Uterus (tissue), 4 donors: ENCODE data around the gene ACOX2. TPM values are rescaled to one million over a fixed set of nuclear protein-coding genes. Genes with fewer than 3 reads are reported as not detected.
"Not testable (repeated sequence)": the region's sequence is repeated elsewhere in the genome, so short reads cannot be mapped to it uniquely, and the experiment has no call there.

Source experiments
- DNase-seq, 2 donors: peaks; one replicate each; pipeline ENCODE4 v3.0.0-alpha.2; 2019 to 2020
- H3K27ac ChIP-seq, 2 donors: fragments of 200-600 bp; sonication (generic); 1 replicate in 1 of 2; 2 replicates in 1 of 2; pipeline ENCODE4 v1.5.1; 2016 to 2018
- H3K27me3 ChIP-seq, 2 donors: fragments of 200-600 bp; sonication (generic); one replicate each; pipeline ENCODE4 v1.5.1; 2018 to 2019; ENCODE audit warnings: control low read depth in 1 of 2
- H3K36me3 ChIP-seq, 2 donors: fragments of 200-600 bp; sonication (generic); one replicate each; pipeline ENCODE4 v1.5.1; 2019; ENCODE audit warnings: control low read depth in 1 of 2
- H3K4me1 ChIP-seq, 2 donors: fragments of 200-600 bp; sonication (generic); one replicate each; pipeline ENCODE4 v1.5.1; 2018 to 2019; ENCODE audit warnings: control low read depth in 1 of 2
- H3K4me3 ChIP-seq, 2 donors: fragments of 200-600 bp; sonication (generic); 1 replicate in 1 of 2; 2 replicates in 1 of 2; pipeline ENCODE4 v1.5.1; 2018 to 2019; ENCODE audit warnings: mild to moderate bottlenecking in 1 of 2
- H3K9me3 ChIP-seq, 2 donors: fragments of 200-600 bp; sonication (generic); one replicate each; pipeline ENCODE4 v1.5.1; 2019; ENCODE audit warnings: control low read depth in 1 of 2
- CTCF ChIP-seq, 4 experiments: fragments of 200-600 bp in 2 of 4; fragments of 450-650 bp in 2 of 4; sonication (generic) in 2 of 4; IDR thresholded peaks; one replicate each; pipeline ENCODE4 v1.5.1; 2016 to 2019; ENCODE audit warnings: antibody characterized with exemption in 4 of 4, mild to moderate bottlenecking in 2 of 4, moderate library complexity in 1 of 4
- POLR2A ChIP-seq, 2 donors: fragments of 450-650 bp; IDR thresholded peaks; one replicate each; pipeline ENCODE4 v1.6.1; 2016; ENCODE audit warnings: antibody characterized with exemption in 2 of 2, mild to moderate bottlenecking in 1 of 2, moderate library complexity in 1 of 2
- intact Hi-C: fragments of 100-400 bp; cut with DNase I; formaldehyde crosslinking; loops from one replicate; pipeline ENCODE4 v1.15.1; 2023; ENCODE audit warnings: low total_unique reads
- total RNA-seq, 4 donors: library from RNA; depleted of rRNA in 3 of 4; stranded (reverse); fragments of >200 nt in 3 of 4; gene quantifications; one replicate each; pipeline versions ENCODE4 v1.1.0 to v1.2.4, GENCODE V29; 2014 to 2023
- donor health status: DM: yes; HTN: yes; CAD: no.

ACOX2 gene
- total RNA-seq, 4 donors from 2014 or later: 10.3 to 33.7 (median 23.6) TPM

- no peaks in the 10 kb centered on the region for H3K9me3 ChIP-seq
- DNase-seq: no peak
- intact Hi-C loops: no loop called here
- peaks cover 0 to 10% of the 10 kb centered on the region in 2 donors for H3K4me1 ChIP-seq
- no peaks in the 10 kb centered on the region for H3K36me3 ChIP-seq
- no peak overlapping the region for H3K27ac ChIP-seq
- no peaks in the 10 kb centered on the region for H3K27me3 ChIP-seq
- no peak overlapping the region for H3K4me3 ChIP-seq
- TF ChIP-seq CTCF (IDR thresholded peaks at IDR 0.05) (no peak), POLR2A (IDR thresholded peaks at IDR 0.05) (no peak)
These were observed 5.4 kb downstream of the ACOX2 start for GRCh38 chr3:58531555-58531954.

- intact Hi-C loops: no loop called here
- no peak for TF ChIP-seq POLR2A (IDR thresholded peaks at IDR 0.05)
- no peak for TF ChIP-seq CTCF (IDR thresholded peaks at IDR 0.05)
- no peaks in the 10 kb centered on the region for H3K36me3 ChIP-seq
- H3K4me1 ChIP-seq: no peaks in the 10 kb centered on the region
- DNase-seq: no peak
- H3K4me3 ChIP-seq: no peak overlapping the region
- no peak overlapping the region for H3K27ac ChIP-seq
- H3K9me3 ChIP-seq: no peaks in the 10 kb centered on the region
- H3K27me3 ChIP-seq: no peaks in the 10 kb centered on the region
These were observed 6.6 kb downstream of the ACOX2 start for GRCh38 chr3:58530354-58530865.

- Histone ChIP-seq H3K4me1 (no peaks in the 10 kb centered on the region), H3K27me3 (no peaks in the 10 kb centered on the region), H3K4me3 (no peak overlapping the region), H3K9me3 (no peaks in the 10 kb centered on the region), H3K27ac (no peak overlapping the region), H3K36me3 (no peaks in the 10 kb centered on the region)
- TF ChIP-seq POLR2A (IDR thresholded peaks at IDR 0.05): no peak
- TF ChIP-seq CTCF (IDR thresholded peaks at IDR 0.05): no peak
- DNase-seq: no peak
- intact Hi-C loops: no loop called here
These were observed 7.3 kb downstream of the ACOX2 start for GRCh38 chr3:58529516-58530353.

GRCh38 chr3:58528629-58529028 is 8.4 kb downstream of the ACOX2 start:
- Histone ChIP-seq H3K4me1 (no peaks in the 10 kb centered on the region), H3K27ac (no peak overlapping the region), H3K27me3 (no peaks in the 10 kb centered on the region), H3K36me3 (no peaks in the 10 kb centered on the region), H3K9me3 (no peaks in the 10 kb centered on the region), H3K4me3 (no peak overlapping the region)
- no peak for TF ChIP-seq CTCF (IDR thresholded peaks at IDR 0.05)
- TF ChIP-seq POLR2A (IDR thresholded peaks at IDR 0.05): no peak
- intact Hi-C loops: no loop called here
- peak in 1 of 2 donors; percentile 43 for DNase-seq

GRCh38 chr3:58527440-58527839 is 9.6 kb downstream of the ACOX2 start:
- H3K27me3 ChIP-seq, H3K4me3 ChIP-seq, H3K27ac ChIP-seq, DNase-seq, H3K36me3 ChIP-seq, intact Hi-C loops, H3K4me1 ChIP-seq, H3K9me3 ChIP-seq: not testable (repeated sequence)
